CD4-positive, CD25-positive, alpha-beta regulatory T cell (primary cell): ENCODE measurements around the gene PPP6R1. TPM values are rescaled to one million over a fixed set of nuclear protein-coding genes. Genes with fewer than 3 reads are reported as not detected.

ENCODE experiments used
- ATAC-seq, 2 donors: fragments of 150-1000 bp; cut with Tn5 transposase; one replicate each; pipeline ENCODE4 v1.10.0; 2021; ENCODE audit warnings: low read depth in 2 of 2, moderate number of reproducible peaks in 2 of 2, moderate library complexity in 1 of 2
- DNase-seq, 3 donors: peaks; one replicate each; pipeline versions ENCODE4 v3.0.0 to v3.0.0-alpha.2; 2012 to 2022; ENCODE audit warnings: mixed read lengths in 1 of 3
- H3K27ac ChIP-seq: one replicate; pipeline ENCODE4 v1.7.0; 2013; ENCODE audit warnings: mild to moderate bottlenecking, low read length; ENCODE audit not compliant: insufficient read depth, poor library complexity, severe bottlenecking
- H3K27me3 ChIP-seq: one replicate; pipeline ENCODE4 v1.7.0; 2013; ENCODE audit warnings: low read length; ENCODE audit not compliant: control insufficient read depth, insufficient read depth
- H3K36me3 ChIP-seq: one replicate; pipeline ENCODE4 v1.7.0; 2013; ENCODE audit warnings: mild to moderate bottlenecking, low read length, moderate library complexity; ENCODE audit not compliant: control insufficient read depth, insufficient read depth
- H3K4me1 ChIP-seq: 2 replicates; pipeline ENCODE4 v1.7.0; 2013; ENCODE audit warnings: mild to moderate bottlenecking, low read length; ENCODE audit not compliant: insufficient read depth, control insufficient read depth, poor library complexity, severe bottlenecking
- H3K4me3 ChIP-seq: one replicate; pipeline ENCODE4 v1.7.0; 2013; ENCODE audit warnings: low read depth, mild to moderate bottlenecking, low read length, moderate library complexity
- H3K9me3 ChIP-seq, 2 experiments: 1 replicate in 1 of 2; 2 replicates in 1 of 2; pipeline ENCODE4 v1.7.0; 2013; ENCODE audit warnings: low read length in 2 of 2, mild to moderate bottlenecking in 1 of 2, moderate library complexity in 1 of 2; ENCODE audit not compliant: control insufficient read depth in 2 of 2
- H3K27ac Mint-ChIP-seq, 3 donors: one replicate each; pipeline ENCODE4 v1.8.0; 2020 to 2022; ENCODE audit warnings: mild to moderate bottlenecking in 3 of 3, mixed read lengths in 3 of 3, moderate library complexity in 2 of 3
- H3K27me3 Mint-ChIP-seq: one replicate; pipeline ENCODE4 v1.8.0; 2022; ENCODE audit warnings: mild to moderate bottlenecking, mixed read lengths
- H3K36me3 Mint-ChIP-seq: one replicate; pipeline ENCODE4 v1.8.0; 2020; ENCODE audit warnings: mixed read lengths
- H3K4me1 Mint-ChIP-seq, 4 donors: one replicate each; pipeline ENCODE4 v1.8.0; 2020 to 2022; ENCODE audit warnings: mixed read lengths in 4 of 4, mild to moderate bottlenecking in 1 of 4
- H3K4me3 Mint-ChIP-seq, 4 donors: one replicate each; pipeline ENCODE4 v1.8.0; 2020 to 2022; ENCODE audit warnings: mild to moderate bottlenecking in 4 of 4, mixed read lengths in 4 of 4, moderate library complexity in 3 of 4
- H3K9me3 Mint-ChIP-seq, 7 donors: one replicate each; pipeline ENCODE4 v1.8.0; 2020 to 2022; ENCODE audit warnings: mixed read lengths in 7 of 7, mild to moderate bottlenecking in 3 of 7, moderate library complexity in 2 of 7
- polyA plus RNA-seq, 4 donors: library from polyadenylated mRNA; unstranded; fragments of 300-500 nt; fragmentation: Illumina TruSeq; gene quantifications; one replicate each; pipeline ENCODE4 v1.2.3, GENCODE V29; 2021
- total RNA-seq: library from RNA; stranded (reverse); gene quantifications from one replicate; pipeline ENCODE4 v1.2.3, GENCODE V29; 2022

PPP6R1 gene
- total and polyA plus RNA-seq, 5 donors from 2014 or later = 38.9 to 168 (median 46.6) TPM

DNA sequence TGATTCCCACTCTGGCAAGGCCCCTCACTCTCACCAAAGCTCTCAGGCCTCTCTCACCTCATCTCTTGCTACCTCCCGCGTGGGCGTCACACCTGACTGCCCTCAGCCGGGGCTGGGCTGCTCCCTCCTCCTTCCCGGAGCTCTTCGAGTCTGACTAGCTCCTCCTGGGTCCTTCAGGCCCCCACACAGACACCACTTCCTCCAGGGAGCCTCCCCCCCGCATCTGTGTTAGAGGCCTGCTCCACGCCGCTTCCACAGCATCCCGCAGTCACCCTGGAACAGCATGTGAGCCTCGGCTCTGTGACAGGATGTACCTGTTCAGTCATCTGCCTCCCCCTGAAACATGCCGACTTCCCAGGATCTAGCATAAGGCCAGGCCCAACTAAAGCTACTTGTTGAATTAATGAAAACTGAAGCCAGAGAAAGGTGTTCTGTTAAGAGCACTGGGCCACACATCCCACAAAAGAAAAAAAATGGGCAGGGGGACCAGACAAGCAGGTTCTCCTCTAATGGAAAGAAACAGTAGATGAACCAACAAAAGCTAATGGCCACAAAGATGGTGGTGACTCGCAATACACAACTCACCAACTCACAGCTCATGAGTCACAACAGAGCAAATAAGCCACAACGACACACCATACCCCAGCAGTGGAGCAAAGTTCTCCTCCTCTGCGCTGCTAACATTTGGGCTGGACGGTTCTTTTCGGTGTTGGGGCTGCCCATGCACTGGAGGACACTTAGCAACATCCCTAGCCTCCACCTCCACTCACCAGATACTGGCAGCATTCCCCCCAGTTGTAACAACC lies 3.0 kb downstream of the PPP6R1 start:
- Mint-ChIP-seq H3K27ac (peak overlapping the region; percentile 94 to 99 (median 98)), H3K4me1 (peaks cover 16 to 81% (median 45%) of the 10 kb centered on the region in 4 donors), H3K9me3 (no peaks in the 10 kb centered on the region), H3K36me3 (peaks cover 20% of the 10 kb centered on the region), H3K4me3 (peak overlapping the region; percentile 97 to 99 (median 97)), H3K27me3 (peaks cover 4% of the 10 kb centered on the region)
- no peaks in the 10 kb centered on the region for H3K36me3 ChIP-seq
- peak overlapping the region; percentile 85 for H3K4me3 ChIP-seq
- peak in 2 of 3 donors; percentile 20 to 65 for DNase-seq
- H3K4me1 ChIP-seq = peaks cover 80% of the 10 kb centered on the region
- no peak for ATAC-seq
- H3K9me3 ChIP-seq = no peaks in the 10 kb centered on the region
- H3K27me3 ChIP-seq = no peaks in the 10 kb centered on the region
- H3K27ac ChIP-seq = peak overlapping the region; percentile 93

DNA sequence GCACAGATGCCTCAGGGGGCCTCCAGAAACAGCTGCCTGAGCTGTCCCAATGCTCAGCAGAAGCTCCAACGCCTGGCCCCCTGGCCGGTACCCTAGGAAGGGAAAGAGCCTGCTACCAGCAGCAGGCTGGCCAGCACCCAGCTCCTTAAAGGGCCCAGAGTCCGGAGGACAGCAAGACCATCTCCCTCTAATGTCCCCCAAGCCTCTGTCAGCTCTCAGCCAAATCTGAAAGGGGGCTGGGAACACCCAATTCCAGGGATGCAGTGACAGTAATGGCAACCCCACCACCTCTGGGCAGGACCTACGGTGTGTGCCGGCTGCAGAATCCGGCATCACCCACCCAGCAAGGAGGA lies 4.2 kb downstream of the PPP6R1 start:
- Histone ChIP-seq H3K9me3 (no peaks in the 10 kb centered on the region), H3K27ac (peak overlapping the region; percentile 93), H3K4me1 (peaks cover 83% of the 10 kb centered on the region), H3K36me3 (peaks cover 6% of the 10 kb centered on the region), H3K27me3 (no peaks in the 10 kb centered on the region), H3K4me3 (peak overlapping the region; percentile 85)
- Mint-ChIP-seq H3K36me3 (peaks cover 23% of the 10 kb centered on the region), H3K4me3 (peak overlapping the region; percentile 97 to 99 (median 97)), H3K27ac (peak overlapping the region; percentile 94 to 99 (median 98)), H3K27me3 (peaks cover 4% of the 10 kb centered on the region), H3K9me3 (no peaks in the 10 kb centered on the region), H3K4me1 (peaks cover 16 to 83% (median 46%) of the 10 kb centered on the region in 4 donors)
- DNase-seq (no peak), ATAC-seq (no peak)

DNA sequence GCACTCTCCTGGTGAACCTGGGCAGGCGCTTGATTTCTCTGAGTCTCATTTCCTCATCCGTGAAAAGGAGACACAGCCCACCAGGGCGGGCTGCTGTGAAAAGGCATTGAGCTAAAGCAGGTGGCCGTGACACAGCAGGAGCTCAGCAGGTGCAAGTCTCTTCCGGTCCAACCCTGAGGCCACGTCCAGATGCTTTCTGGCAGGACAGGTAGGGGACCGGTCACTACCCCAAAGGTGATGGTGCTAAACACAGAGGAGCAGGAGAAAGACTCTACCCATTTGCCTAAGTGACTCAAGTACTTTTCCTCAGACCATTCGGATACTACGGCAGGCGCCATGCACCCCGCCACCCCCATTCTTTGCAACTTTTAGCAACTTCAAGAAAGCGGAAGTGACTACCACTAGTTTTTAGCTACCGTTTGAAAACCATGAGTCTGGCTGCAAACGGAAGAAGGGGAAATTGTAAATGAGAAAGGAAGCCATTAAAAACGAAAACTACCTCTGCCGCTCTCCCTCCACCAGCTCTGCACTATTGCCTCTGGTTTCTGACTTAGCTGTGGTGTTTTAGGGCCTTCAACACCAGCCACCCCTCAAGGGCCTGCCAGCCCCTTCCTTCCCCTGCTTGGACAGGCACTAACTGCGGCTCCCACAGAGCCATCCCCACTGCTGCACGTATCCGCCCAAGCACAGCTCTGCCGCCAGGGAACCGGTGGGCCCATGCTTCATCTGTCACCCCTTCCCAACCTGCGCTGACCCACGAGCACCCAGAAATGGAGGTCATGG lies 4.8 kb downstream of the PPP6R1 start:
- peak overlapping the region; percentile 97 to 99 (median 97) for H3K4me3 Mint-ChIP-seq
- Histone ChIP-seq H3K27me3 (no peaks in the 10 kb centered on the region), H3K27ac (peak overlapping the region; percentile 93), H3K36me3 (peaks cover 7% of the 10 kb centered on the region), H3K4me3 (peak overlapping the region; percentile 85), H3K9me3 (no peaks in the 10 kb centered on the region), H3K4me1 (peaks cover 79% of the 10 kb centered on the region)
- H3K9me3 Mint-ChIP-seq = no peaks in the 10 kb centered on the region
- peaks cover 4% of the 10 kb centered on the region for H3K27me3 Mint-ChIP-seq
- peaks cover 16 to 80% (median 43%) of the 10 kb centered on the region in 4 donors for H3K4me1 Mint-ChIP-seq
- ATAC-seq (peak; percentile 61 to 63), DNase-seq (peak; percentile 46 to 90 (median 84))
- peaks cover 23% of the 10 kb centered on the region for H3K36me3 Mint-ChIP-seq
- H3K27ac Mint-ChIP-seq = peak overlapping the region; percentile 94 to 98 (median 98)

DNA sequence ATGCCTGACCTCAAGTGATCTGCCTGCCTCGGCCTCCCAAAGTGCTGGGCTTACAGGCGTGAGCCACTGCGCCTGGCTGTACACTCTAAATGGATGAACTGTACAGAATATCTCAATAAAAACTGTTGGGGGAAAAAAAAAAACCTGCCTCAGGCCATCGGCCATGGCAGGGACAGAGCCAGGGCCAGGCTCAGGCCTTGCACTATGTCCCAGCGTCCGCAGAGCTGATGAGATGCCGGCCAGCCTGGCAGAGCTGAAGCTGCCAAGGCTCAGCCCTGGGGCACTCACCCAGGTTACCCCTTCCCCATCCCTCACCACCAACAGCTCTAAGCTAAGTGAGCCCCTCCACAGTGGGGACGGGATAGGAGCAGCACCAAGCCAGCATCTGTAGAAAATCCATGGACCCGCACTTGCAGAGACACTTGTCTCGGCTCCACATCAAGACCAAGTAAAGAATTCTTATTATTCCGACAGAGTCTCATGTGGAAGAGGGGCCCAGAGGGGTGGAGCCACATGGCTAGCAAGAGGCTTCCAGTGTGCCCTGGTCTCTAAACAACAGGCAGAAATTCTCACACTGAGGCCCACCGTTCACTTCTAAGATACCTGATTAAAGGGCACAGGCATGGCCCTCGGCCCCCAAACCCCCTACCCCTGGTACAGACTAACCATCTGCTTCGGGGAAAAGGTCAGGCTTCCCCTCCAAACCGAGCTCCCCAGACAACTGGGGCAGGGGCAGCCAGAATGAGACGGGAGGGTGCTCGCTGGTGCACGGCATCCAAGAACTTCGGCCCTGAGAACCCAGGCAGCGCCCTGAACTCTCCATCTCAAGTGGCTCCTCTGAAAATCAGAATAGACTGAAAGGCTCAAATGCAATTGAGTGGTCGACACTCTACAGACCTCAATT lies 5.8 kb downstream of the PPP6R1 start:
- Mint-ChIP-seq H3K4me1 (peaks cover 16 to 89% (median 52%) of the 10 kb centered on the region in 4 donors), H3K27ac (peak overlapping the region; percentile 94 to 98 (median 98)), H3K27me3 (peaks cover 3% of the 10 kb centered on the region), H3K9me3 (no peaks in the 10 kb centered on the region), H3K36me3 (peaks cover 23% of the 10 kb centered on the region), H3K4me3 (peak overlapping the region; percentile 97 to 99 (median 97))
- DNase-seq = no peak
- Histone ChIP-seq H3K9me3 (no peaks in the 10 kb centered on the region), H3K4me1 (peaks cover 87% of the 10 kb centered on the region), H3K27ac (peak overlapping the region; percentile 93), H3K4me3 (peak overlapping the region; percentile 85), H3K27me3 (no peaks in the 10 kb centered on the region), H3K36me3 (peaks cover 16% of the 10 kb centered on the region)
- no peak for ATAC-seq

DNA sequence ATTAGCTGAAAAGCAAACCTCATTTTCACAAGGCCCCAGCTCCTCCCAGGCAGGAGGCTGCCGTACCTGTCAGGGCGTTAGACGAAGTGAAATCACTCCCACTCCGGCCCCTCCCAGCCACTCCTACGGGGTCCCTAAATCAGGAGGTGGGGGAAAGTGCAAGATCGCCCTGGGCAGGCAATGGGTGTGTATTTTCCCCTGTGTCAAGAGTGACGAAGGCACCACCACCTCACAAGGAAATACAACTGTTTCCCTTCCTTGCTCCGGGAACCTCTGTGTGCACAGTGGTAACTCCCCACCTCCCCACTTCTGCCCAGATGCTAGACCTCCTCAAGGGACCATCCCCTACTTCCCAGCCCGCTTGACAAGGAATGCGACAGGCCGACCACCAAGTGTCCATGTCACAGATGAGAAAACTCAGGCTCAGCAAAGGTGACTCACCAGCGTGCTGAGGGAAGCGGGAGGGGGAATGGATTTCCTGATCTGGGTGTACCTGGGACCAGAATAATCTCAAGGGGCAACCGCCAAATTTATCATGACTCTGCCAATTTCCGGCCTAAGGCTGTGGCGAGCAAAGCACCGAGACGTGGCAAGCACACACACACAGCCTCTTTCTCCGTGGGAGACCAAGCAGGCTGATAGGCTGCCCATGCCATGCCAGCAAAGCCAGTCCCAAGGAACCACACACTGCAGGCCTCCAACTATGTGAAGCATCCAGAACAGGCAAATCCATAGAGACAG lies 7.3 kb downstream of the PPP6R1 start:
- peaks cover 80% of the 10 kb centered on the region for H3K4me1 ChIP-seq
- peak overlapping the region; percentile 93 for H3K27ac ChIP-seq
- no peak for ATAC-seq
- H3K9me3 Mint-ChIP-seq = no peaks in the 10 kb centered on the region
- peak overlapping the region; percentile 94 to 99 (median 96) for H3K27ac Mint-ChIP-seq
- H3K36me3 ChIP-seq = peaks cover 27% of the 10 kb centered on the region
- DNase-seq = peak in 2 of 3 donors; percentile 39 to 64
- H3K4me1 Mint-ChIP-seq = peaks cover 16 to 83% (median 44%) of the 10 kb centered on the region in 4 donors
- peak overlapping the region; percentile 73 to 88 (median 82) for H3K4me3 Mint-ChIP-seq
- H3K4me3 ChIP-seq = peak overlapping the region; percentile 61
- no peaks in the 10 kb centered on the region for H3K27me3 ChIP-seq
- H3K9me3 ChIP-seq = no peaks in the 10 kb centered on the region
- H3K36me3 Mint-ChIP-seq = peaks cover 20% of the 10 kb centered on the region
- no peaks in the 10 kb centered on the region for H3K27me3 Mint-ChIP-seq

DNA sequence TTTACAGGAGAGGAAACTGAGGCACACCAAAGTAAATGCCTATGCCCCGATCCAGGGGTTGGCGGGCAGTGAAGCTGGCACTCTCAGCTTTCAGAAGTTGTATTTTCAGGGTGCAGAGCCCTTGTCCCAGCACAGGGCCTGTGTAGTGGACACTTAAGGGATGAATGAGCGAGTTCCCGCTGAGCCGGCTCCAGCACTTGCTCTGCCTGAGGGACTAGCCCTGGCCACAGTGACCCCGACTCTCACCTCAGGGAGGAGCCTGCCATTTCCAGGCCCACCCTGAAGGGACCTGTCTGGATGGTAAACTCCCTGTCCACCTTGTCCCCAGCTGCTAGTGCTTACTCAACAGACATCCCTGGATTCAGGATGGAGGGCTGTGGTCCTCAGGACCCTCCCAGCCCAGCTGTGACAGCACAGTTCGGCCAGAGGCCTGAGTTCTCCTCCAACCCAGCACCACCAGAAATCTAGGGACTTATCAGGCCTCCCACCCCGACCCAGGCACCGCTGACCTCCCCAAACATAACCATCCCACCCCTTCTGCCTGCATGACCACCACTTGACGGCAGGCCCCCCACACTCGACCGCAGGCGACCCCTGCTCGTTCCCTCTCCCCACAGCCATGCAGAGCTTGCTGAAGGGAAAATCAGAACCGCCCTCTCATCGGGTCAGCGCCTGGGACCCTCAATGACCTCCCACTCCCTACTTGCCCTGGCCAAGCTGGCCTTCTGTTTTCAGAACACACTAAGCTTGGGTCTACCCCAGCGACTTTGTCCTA lies 8.4 kb downstream of the PPP6R1 start:
- no peaks in the 10 kb centered on the region for H3K9me3 ChIP-seq
- Mint-ChIP-seq H3K36me3 (peaks cover 12% of the 10 kb centered on the region), H3K27ac (peak overlapping the region; percentile 94 to 99 (median 96)), H3K9me3 (no peaks in the 10 kb centered on the region), H3K27me3 (no peaks in the 10 kb centered on the region), H3K4me1 (peaks cover 10 to 72% (median 34%) of the 10 kb centered on the region in 4 donors), H3K4me3 (peak overlapping the region in 3 of 4 donors; percentile 66 to 88 (median 81))
- H3K27me3 ChIP-seq = no peaks in the 10 kb centered on the region
- H3K4me1 ChIP-seq = peaks cover 69% of the 10 kb centered on the region
- DNase-seq (no peak), ATAC-seq (no peak)
- peaks cover 38% of the 10 kb centered on the region for H3K36me3 ChIP-seq
- peak overlapping the region; percentile 93 for H3K27ac ChIP-seq
- H3K4me3 ChIP-seq = no peak overlapping the region
